ENCODE measurements around the gene CRACDL. TPM values are rescaled to one million over a fixed set of nuclear protein-coding genes. Genes with fewer than 3 reads are reported as not detected.

Gene CRACDL
- total RNA-seq, 3 donors from 2014 or later (not counting 1 experiment from before 2014, with no cell fraction given): 0.09 to 0.40 (median 0.11) TPM

DNA sequence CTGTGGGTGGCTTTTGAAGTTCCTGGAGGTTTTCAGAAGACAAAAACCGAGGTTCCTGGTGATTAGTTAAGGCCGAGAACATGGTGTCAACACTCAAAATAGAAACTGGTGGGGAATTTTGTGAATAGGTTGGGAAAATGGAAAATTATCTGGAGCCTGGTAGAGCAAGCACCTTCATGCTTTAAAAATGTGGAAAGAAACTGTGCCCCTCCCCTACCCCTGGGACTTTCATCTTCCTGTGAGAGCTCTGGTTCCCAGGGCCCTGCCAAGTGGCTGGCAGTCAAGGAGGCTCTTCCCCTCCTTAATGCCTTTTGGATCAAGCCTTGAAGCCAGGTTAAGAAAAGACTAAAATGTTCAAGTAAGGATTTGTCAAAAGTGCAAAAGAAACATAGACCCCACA is 1.9 kb upstream of the CRACDL start:
- Histone ChIP-seq H3K4me3 (ENCODE audit: low read length) (no peak overlapping the region), H3K27ac (ENCODE audit: low read length) (no peak overlapping the region), H3K9me3 (ENCODE audit: control insufficient read depth, insufficient read depth, low read length) (no peaks in the 10 kb centered on the region), H3K4me1 (ENCODE audit: control insufficient read depth, insufficient read depth, low read length) (peaks cover 5% of the 10 kb centered on the region), H3K36me3 (ENCODE audit: control insufficient read depth, insufficient read depth, low read length) (no peaks in the 10 kb centered on the region), H3K27me3 (ENCODE audit: control insufficient read depth, insufficient read depth, low read length) (peaks cover 13% of the 10 kb centered on the region)
- no peaks in the 10 kb centered on the region for H3K36me3 Mint-ChIP-seq
- WGBS (ENCODE audit: insufficient coverage): 84% methylated on average over 2 of the region's 2 CpGs
- peak overlapping the region; percentile 11 for H3K4me3 Mint-ChIP-seq
- H3K4me1 Mint-ChIP-seq: no peaks in the 10 kb centered on the region
- H3K27me3 Mint-ChIP-seq (ENCODE audit: low read depth in 2 of 2): peaks cover 60 to 64% of the 10 kb centered on the region in 2 donors
- no peak overlapping the region for H3K27ac Mint-ChIP-seq
- no peak for DNase-seq
- H3K9me3 Mint-ChIP-seq: no peaks in the 10 kb centered on the region
- intact Hi-C loops (cut with micrococcal nuclease): no loop called here
- TF ChIP-seq, protein P1, sequence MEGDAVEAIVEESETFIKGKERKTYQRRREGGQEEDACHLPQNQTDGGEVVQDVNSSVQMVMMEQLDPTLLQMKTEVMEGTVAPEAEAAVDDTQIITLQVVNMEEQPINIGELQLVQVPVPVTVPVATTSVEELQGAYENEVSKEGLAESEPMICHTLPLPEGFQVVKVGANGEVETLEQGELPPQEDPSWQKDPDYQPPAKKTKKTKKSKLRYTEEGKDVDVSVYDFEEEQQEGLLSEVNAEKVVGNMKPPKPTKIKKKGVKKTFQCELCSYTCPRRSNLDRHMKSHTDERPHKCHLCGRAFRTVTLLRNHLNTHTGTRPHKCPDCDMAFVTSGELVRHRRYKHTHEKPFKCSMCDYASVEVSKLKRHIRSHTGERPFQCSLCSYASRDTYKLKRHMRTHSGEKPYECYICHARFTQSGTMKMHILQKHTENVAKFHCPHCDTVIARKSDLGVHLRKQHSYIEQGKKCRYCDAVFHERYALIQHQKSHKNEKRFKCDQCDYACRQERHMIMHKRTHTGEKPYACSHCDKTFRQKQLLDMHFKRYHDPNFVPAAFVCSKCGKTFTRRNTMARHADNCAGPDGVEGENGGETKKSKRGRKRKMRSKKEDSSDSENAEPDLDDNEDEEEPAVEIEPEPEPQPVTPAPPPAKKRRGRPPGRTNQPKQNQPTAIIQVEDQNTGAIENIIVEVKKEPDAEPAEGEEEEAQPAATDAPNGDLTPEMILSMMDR (IDR thresholded peaks at IDR 0.05): no peak
- no peak for ATAC-seq

DNA sequence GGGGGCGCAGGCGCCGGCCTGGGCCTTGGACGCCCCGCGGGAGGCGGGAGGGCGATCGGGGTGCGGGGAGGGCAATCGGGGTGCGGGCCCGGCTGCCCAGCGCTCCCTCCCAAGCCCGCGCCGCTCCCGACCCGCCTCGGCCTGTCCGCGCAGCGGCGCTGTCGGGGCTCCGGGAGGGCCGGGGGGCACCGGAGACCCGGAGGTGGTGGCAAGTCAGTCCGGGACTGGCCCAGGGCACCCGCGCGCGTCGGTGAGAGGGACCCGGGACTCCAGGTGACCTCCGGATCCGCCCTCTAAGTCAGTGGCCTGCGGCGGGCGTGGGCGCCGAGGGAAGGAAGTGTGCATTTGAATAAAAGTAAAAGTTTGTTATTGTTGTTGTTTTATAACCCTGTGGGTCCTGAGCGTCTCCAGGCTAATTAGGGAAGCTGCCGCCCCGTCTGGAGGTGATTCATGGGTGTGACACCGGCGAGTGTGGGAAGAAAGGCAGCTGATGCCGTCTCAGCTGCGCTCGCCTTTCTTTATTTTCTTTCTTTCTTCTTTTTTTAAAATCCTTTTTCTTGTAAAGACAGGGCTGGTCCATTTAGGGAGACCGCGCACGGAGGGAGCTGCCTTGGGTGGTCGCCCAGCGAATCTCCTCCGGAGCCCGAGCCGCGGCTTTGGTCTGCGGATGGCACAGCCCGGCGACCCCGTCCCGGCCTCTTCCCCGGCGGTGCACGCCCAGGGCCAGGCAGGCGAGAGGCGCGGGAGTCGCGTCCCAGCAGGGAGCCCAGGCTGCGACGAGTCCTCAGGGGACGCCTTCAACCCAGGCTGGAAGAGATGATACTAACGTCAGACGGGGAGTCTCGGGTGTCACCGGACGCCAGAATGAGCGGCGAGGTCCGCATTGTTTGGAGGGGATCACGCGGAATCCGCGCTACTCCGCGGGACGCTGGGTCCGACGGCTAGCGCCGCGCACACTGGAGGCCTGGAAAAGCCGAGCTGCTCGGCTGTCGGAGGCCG is 627 bp upstream of the CRACDL start:
- Histone ChIP-seq H3K9me3 (ENCODE audit: control insufficient read depth, insufficient read depth, low read length) (no peaks in the 10 kb centered on the region), H3K36me3 (ENCODE audit: control insufficient read depth, insufficient read depth, low read length) (no peaks in the 10 kb centered on the region), H3K27ac (ENCODE audit: low read length) (no peak overlapping the region), H3K4me1 (ENCODE audit: control insufficient read depth, insufficient read depth, low read length) (peaks cover 5% of the 10 kb centered on the region), H3K27me3 (ENCODE audit: control insufficient read depth, insufficient read depth, low read length) (peaks cover 13% of the 10 kb centered on the region), H3K4me3 (ENCODE audit: low read length) (no peak overlapping the region)
- ATAC-seq: peak in 1 of 3 donors; percentile 33
- no peaks in the 10 kb centered on the region for H3K4me1 Mint-ChIP-seq
- no peak overlapping the region for H3K27ac Mint-ChIP-seq
- peaks cover 69 to 77% of the 10 kb centered on the region in 2 donors for H3K27me3 Mint-ChIP-seq (ENCODE audit: low read depth in 2 of 2)
- intact Hi-C loops (cut with micrococcal nuclease): no loop called here
- H3K9me3 Mint-ChIP-seq: no peaks in the 10 kb centered on the region
- peak overlapping the region; percentile 55 for H3K4me3 Mint-ChIP-seq
- TF ChIP-seq, protein P1 (IDR thresholded peaks at IDR 0.05): no peak
- H3K36me3 Mint-ChIP-seq: no peaks in the 10 kb centered on the region
- WGBS (ENCODE audit: insufficient coverage): 4% methylated on average over 100 of the region's 100 CpGs
- DNase-seq: peak in 1 of 2 donors; percentile 10

DNA sequence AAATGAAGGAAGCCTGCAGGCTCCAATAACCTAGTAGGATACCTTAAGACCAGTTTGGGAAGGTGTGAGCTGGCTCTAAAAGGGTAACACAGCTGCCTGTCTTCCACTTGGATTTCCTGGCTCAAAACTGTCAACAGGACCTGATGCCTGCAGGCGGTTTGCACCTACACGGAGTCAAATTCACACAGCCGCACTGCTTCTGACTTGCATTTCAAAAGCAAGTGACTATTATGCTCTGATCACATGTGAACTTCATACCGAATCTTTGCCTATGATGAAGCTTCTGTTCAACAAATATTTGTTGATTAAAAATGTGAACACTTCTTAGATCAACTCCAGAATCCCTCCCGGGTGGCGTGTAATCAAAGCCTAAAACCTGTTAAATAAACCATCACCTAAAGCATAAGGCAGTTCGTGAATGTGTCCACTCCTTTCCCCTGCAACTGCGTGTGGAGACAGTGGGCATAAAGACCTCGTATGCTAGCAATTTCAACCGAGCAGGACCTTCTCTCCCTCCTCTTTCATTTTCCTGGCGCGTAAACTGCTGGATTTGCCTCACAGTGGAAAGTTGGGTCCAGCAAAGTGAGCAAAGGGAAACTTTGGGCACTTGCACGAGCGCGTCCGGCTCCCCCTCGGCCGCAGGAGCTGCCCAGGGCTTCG is 784 bp downstream of the CRACDL start:
- peaks cover 70% of the 10 kb centered on the region in 2 donors for H3K27me3 Mint-ChIP-seq (ENCODE audit: low read depth in 2 of 2)
- 31% methylated on average over 19 of the region's 19 CpGs for WGBS (ENCODE audit: insufficient coverage)
- no peaks in the 10 kb centered on the region for H3K4me1 Mint-ChIP-seq
- no peaks in the 10 kb centered on the region for H3K36me3 Mint-ChIP-seq
- H3K9me3 Mint-ChIP-seq: no peaks in the 10 kb centered on the region
- Histone ChIP-seq H3K27ac (ENCODE audit: low read length) (no peak overlapping the region), H3K27me3 (ENCODE audit: control insufficient read depth, insufficient read depth, low read length) (peaks cover 13% of the 10 kb centered on the region), H3K4me3 (ENCODE audit: low read length) (no peak overlapping the region), H3K9me3 (ENCODE audit: control insufficient read depth, insufficient read depth, low read length) (no peaks in the 10 kb centered on the region), H3K36me3 (ENCODE audit: control insufficient read depth, insufficient read depth, low read length) (no peaks in the 10 kb centered on the region), H3K4me1 (ENCODE audit: control insufficient read depth, insufficient read depth, low read length) (peaks cover 5% of the 10 kb centered on the region)
- ATAC-seq (no peak), DNase-seq (no peak)
- no peak overlapping the region for H3K27ac Mint-ChIP-seq
- H3K4me3 Mint-ChIP-seq: peak overlapping the region; percentile 43
- TF ChIP-seq, protein P1 (IDR thresholded peaks at IDR 0.05): no peak
- intact Hi-C loops (cut with micrococcal nuclease): no loop called here

Data from natural killer cell (primary cell).